ENCODE results near the gene TCEAL6.
A peak's percentile ranks its signal among the peaks of the same experiment; 100 is the strongest.
"Not testable (repeated sequence)": the region's sequence is repeated elsewhere in the genome, so short reads cannot be mapped to it uniquely, and the experiment has no call there.

TCEAL6 gene

DNA sequence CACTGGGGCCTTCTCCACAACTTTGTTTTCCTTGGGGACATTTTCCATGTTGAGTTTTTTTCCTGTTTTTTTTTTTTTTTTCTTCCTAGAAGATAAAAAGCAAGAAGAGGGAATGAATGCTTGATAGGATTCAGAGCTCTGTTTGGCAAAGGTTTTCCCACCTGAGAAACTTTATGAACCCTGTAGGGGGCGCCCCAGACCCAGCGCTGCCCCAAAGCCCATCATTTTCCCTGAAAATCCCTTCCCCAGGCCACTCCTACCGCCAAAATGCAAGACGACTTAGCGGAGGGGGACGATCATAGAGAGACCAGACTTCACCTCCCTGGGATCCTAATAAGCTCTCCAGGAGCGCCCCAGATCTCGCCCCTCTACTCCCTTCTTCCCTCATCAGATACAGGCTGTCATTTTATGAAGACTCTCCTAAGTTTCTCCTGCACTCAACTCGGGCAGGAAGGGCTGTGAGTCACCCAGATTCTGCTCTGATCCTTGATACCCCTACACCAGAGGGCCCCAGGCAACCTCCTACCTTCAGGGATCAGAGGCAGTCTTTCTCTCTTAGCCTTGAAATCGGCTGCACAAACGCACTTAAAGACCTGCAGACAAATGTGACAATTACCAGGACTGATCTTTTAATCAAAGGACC, 12.1 kb upstream of the TCEAL6 start:
- TF ChIP-seq FOXP2 (optimal IDR thresholded peaks at IDR 0.05; ENCODE audit: borderline replicate concordance, extremely low read depth, extremely low read length, insufficient read depth) (no peak), POLR2AphosphoS5 (IDR thresholded peaks at IDR 0.05; ENCODE audit: low read depth, low read length) (no peak), SIN3A (IDR thresholded peaks at IDR 0.05; ENCODE audit: borderline replicate concordance, insufficient read depth, low read length) (no peak)
- TF ChIP-seq, protein P1, sequence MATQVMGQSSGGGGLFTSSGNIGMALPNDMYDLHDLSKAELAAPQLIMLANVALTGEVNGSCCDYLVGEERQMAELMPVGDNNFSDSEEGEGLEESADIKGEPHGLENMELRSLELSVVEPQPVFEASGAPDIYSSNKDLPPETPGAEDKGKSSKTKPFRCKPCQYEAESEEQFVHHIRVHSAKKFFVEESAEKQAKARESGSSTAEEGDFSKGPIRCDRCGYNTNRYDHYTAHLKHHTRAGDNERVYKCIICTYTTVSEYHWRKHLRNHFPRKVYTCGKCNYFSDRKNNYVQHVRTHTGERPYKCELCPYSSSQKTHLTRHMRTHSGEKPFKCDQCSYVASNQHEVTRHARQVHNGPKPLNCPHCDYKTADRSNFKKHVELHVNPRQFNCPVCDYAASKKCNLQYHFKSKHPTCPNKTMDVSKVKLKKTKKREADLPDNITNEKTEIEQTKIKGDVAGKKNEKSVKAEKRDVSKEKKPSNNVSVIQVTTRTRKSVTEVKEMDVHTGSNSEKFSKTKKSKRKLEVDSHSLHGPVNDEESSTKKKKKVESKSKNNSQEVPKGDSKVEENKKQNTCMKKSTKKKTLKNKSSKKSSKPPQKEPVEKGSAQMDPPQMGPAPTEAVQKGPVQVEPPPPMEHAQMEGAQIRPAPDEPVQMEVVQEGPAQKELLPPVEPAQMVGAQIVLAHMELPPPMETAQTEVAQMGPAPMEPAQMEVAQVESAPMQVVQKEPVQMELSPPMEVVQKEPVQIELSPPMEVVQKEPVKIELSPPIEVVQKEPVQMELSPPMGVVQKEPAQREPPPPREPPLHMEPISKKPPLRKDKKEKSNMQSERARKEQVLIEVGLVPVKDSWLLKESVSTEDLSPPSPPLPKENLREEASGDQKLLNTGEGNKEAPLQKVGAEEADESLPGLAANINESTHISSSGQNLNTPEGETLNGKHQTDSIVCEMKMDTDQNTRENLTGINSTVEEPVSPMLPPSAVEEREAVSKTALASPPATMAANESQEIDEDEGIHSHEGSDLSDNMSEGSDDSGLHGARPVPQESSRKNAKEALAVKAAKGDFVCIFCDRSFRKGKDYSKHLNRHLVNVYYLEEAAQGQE (IDR thresholded peaks at IDR 0.05; ENCODE audit: insufficient read depth in 1 of 2, low read depth in 2 of 2, low read length in 2 of 2) = no peak

DNA sequence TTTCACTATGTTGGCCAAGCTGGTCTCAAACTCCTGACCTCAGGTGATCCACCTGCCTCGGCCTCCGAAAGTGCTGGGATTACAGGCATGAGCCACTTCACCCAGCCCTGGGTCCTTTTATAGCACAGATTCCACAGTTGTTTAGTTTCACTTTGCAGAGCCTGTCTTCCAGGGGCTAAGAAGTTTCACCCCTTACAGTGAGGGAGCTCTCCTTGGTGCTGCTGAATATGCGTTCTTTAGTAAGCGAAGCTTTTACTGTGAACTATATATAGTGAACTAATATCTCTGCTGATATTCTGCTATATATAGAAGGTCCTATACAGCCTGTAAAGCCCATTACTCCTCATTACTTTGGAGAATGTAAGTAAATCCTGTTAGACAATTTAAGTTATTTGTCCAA, 4.2 kb downstream of the TCEAL6 start:
- no peak for TF ChIP-seq POLR2AphosphoS5 (IDR thresholded peaks at IDR 0.05; ENCODE audit: low read depth, low read length)
- TF ChIP-seq, protein P1 (IDR thresholded peaks at IDR 0.05; ENCODE audit: insufficient read depth in 1 of 2, low read depth in 2 of 2, low read length in 2 of 2) = peak in 1 of 2 experiments; percentile 81; a peak in 2 of 4 replicates

DNA sequence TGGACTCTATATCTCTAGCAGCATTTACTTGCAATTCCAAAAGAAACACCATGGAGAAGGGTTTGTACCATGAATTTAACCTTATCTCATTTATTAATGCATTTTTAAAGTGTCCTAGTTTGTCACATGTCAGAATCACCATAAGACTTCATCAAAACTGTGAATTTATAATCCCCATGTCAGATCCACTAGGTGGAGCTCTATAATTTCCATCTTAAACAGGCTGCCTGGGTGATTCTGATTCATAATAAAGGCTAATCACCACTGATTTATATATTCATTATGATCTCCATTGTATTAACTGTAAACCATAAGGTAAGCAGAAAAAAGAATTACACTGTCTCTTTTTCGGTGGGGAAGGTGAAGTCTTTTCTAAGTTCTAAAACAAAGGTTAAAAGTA, 12.8 kb downstream of the TCEAL6 start:
- TF ChIP-seq, protein P1 (IDR thresholded peaks at IDR 0.05; ENCODE audit: insufficient read depth in 1 of 2, low read depth in 2 of 2, low read length in 2 of 2) = no peak
- TF ChIP-seq POLR2AphosphoS5 (IDR thresholded peaks at IDR 0.05; ENCODE audit: low read depth, low read length) (no peak), SIN3A (IDR thresholded peaks at IDR 0.05; ENCODE audit: borderline replicate concordance, insufficient read depth, low read length) (no peak), TAF1 (IDR thresholded peaks at IDR 0.05; ENCODE audit: borderline replicate concordance, insufficient read depth, low read length) (no peak), FOXP2 (optimal IDR thresholded peaks at IDR 0.05; ENCODE audit: borderline replicate concordance, extremely low read depth, extremely low read length, insufficient read depth) (no peak)

DNA sequence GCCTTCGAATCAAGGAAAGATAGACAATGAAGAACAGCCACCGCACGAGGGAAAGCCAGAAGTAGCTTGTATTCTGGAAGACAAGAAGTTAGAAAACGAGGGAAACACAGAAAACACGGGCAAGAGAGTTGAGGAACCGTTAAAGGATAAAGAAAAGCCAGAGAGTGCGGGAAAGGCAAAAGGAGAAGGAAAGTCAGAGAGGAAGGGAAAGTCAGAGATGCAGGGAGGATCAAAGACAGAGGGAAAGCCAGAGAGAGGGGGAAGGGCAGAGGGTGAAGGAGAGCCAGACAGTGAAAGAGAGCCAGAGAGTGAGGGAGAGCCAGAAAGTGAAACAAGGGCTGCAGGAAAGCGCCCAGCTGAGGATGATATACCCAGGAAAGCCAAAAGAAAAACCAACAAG, 15.4 kb downstream of the TCEAL6 start:
- TF ChIP-seq TAF1 (IDR thresholded peaks at IDR 0.05; ENCODE audit: borderline replicate concordance, insufficient read depth, low read length) (no peak), SIN3A (IDR thresholded peaks at IDR 0.05; ENCODE audit: borderline replicate concordance, insufficient read depth, low read length) (no peak), POLR2AphosphoS5 (IDR thresholded peaks at IDR 0.05; ENCODE audit: low read depth, low read length) (no peak), FOXP2 (optimal IDR thresholded peaks at IDR 0.05; ENCODE audit: borderline replicate concordance, extremely low read depth, extremely low read length, insufficient read depth) (no peak)
- TF ChIP-seq, protein P1 (IDR thresholded peaks at IDR 0.05; ENCODE audit: insufficient read depth in 1 of 2, low read depth in 2 of 2, low read length in 2 of 2) = no peak

DNA sequence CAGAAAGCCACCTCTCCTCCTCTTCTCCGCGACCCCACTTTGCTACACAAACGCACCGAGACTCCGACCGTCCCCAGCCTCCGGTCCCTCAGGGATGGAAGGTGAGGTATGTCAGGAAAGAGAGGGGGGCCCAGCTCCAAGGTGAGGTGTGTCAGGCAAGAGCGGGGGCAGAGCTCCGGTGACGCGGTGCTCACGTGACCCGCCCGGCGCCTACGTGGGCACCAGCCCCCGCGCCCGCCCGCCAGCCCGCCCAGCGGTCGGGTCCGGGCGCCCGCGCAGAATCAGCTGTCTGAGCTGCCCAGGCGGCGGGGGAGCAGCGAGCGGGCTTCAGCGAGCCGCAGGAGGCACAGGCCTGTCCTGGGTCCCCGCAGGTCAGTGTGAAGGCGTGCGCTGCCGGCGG, 16.8 kb downstream of the TCEAL6 start, which contains the start of gene TCEAL2:
Gene TCEAL2, plus strand, starts transcription at position 244 of the 400 bp plus-strand sequence. CDS start 1,152 bp downstream, outside the sequence.
- TF ChIP-seq SIN3A (IDR thresholded peaks at IDR 0.05; ENCODE audit: borderline replicate concordance, insufficient read depth, low read length); FOXP2 (optimal IDR thresholded peaks at IDR 0.05; ENCODE audit: borderline replicate concordance, extremely low read depth, extremely low read length, insufficient read depth); POLR2AphosphoS5 (IDR thresholded peaks at IDR 0.05; ENCODE audit: low read depth, low read length): not testable (repeated sequence)
